Effector memory CD8-positive, alpha-beta T cell (primary cell): ENCODE measurements around the gene IL23R.

Source experiments
- ATAC-seq: fragments of 150-1000 bp; cut with Tn5 transposase; replicated peaks from 2 replicates; pipeline ENCODE4 v1.10.0; 2021; ENCODE audit warnings: mild to moderate bottlenecking, moderate library complexity
- DNase-seq, 3 experiments: peaks; one replicate each; pipeline ENCODE4 v3.0.0; 2021
- H3K27ac Mint-ChIP-seq, 2 donors: one replicate each; pipeline ENCODE4 v1.8.0; 2022; ENCODE audit warnings: mild to moderate bottlenecking in 2 of 2, mixed read lengths in 2 of 2, moderate library complexity in 2 of 2
- H3K27me3 Mint-ChIP-seq, 2 donors: one replicate each; pipeline ENCODE4 v1.8.0; 2022; ENCODE audit warnings: mixed read lengths in 2 of 2
- H3K36me3 Mint-ChIP-seq: one replicate; pipeline ENCODE4 v1.8.0; 2022; ENCODE audit warnings: mild to moderate bottlenecking, moderate library complexity, mixed read lengths; ENCODE audit not compliant: insufficient read depth
- H3K4me1 Mint-ChIP-seq, 2 donors: one replicate each; pipeline ENCODE4 v1.8.0; 2022; ENCODE audit warnings: low read depth in 2 of 2, mixed read lengths in 2 of 2
- H3K4me3 Mint-ChIP-seq, 2 donors: one replicate each; pipeline ENCODE4 v1.8.0; 2022; ENCODE audit warnings: mild to moderate bottlenecking in 2 of 2, mixed read lengths in 2 of 2, moderate library complexity in 2 of 2
- H3K9me3 Mint-ChIP-seq, 2 donors: one replicate each; pipeline ENCODE4 v1.8.0; 2022; ENCODE audit warnings: mixed read lengths in 2 of 2

IL23R gene

DNA sequence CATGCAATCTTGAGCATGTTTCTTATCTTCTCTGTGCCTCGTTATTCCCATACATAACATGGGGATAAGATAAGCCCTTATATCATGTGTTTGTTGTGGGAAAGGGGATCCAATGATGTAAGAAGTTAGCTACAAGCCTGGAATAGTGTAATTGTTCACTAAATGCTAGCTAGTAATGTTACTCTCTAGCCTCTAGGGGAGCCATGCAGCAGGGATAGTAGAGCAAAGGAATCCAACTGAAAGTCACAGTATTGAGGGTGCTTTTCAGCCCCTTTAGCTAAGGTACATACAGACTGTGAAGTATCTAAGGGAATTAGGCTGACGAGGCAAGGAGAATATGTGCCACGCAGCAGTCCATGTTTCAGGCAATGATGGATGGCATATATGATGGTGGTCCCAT, 46.9 kb downstream of the IL23R start:
- no peaks in the 10 kb centered on the region for H3K27me3 Mint-ChIP-seq
- no peaks in the 10 kb centered on the region for H3K9me3 Mint-ChIP-seq
- no peak for ATAC-seq
- H3K4me3 Mint-ChIP-seq: no peak overlapping the region
- no peak for DNase-seq
- H3K36me3 Mint-ChIP-seq: peaks cover 2% of the 10 kb centered on the region
- H3K27ac Mint-ChIP-seq: no peak overlapping the region
- peaks cover 9 to 11% of the 10 kb centered on the region in 2 donors for H3K4me1 Mint-ChIP-seq

GRCh38 chr1:67213948-67214347, 47.7 kb downstream of the IL23R start:
- Mint-ChIP-seq H3K4me3 (no peak overlapping the region), H3K27me3 (no peaks in the 10 kb centered on the region), H3K9me3 (no peaks in the 10 kb centered on the region), H3K4me1 (peaks cover 9 to 11% of the 10 kb centered on the region in 2 donors), H3K36me3 (peaks cover 4% of the 10 kb centered on the region), H3K27ac (no peak overlapping the region)
- ATAC-seq (no peak), DNase-seq (no peak)

GRCh38 chr1:67214420-67215174, 48.3 kb downstream of the IL23R start:
- Mint-ChIP-seq H3K27me3 (no peaks in the 10 kb centered on the region), H3K4me3 (no peak overlapping the region), H3K27ac (no peak overlapping the region), H3K4me1 (peaks cover 9 to 11% of the 10 kb centered on the region in 2 donors), H3K9me3 (no peaks in the 10 kb centered on the region), H3K36me3 (peaks cover 7% of the 10 kb centered on the region)
- ATAC-seq: peak; percentile 38
- peak; percentile 35 to 55 (median 43) for DNase-seq

- H3K27me3 Mint-ChIP-seq: no peaks in the 10 kb centered on the region
- no peak for DNase-seq
- no peak overlapping the region for H3K4me3 Mint-ChIP-seq
- no peak for ATAC-seq
- no peaks in the 10 kb centered on the region for H3K9me3 Mint-ChIP-seq
- H3K4me1 Mint-ChIP-seq: peaks cover 8 to 9% of the 10 kb centered on the region in 2 donors
- no peak overlapping the region for H3K27ac Mint-ChIP-seq
- H3K36me3 Mint-ChIP-seq: peaks cover 7% of the 10 kb centered on the region
Measured at GRCh38 chr1:67216401-67216800, 50.1 kb downstream of the IL23R start.

DNA sequence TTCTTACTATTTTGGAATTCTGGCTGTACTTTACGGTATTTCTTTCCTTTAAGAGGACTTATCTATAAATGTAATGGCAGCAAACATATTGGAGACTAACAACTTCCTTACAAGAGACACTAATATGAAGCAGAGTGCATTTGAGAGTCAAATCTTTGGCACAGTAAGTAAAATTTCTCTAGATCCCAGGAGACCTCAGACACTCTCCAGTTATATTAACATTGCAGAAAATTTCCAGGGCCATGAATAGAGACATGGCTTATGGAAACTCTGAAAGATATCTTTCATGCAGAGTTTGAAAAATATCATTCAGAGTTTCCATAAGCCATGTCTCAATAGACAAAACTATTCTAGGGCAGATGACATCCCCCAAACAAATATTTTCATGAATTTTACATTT, 51.2 kb downstream of the IL23R start:
- Mint-ChIP-seq H3K9me3 (no peaks in the 10 kb centered on the region), H3K27me3 (no peaks in the 10 kb centered on the region), H3K4me3 (no peak overlapping the region), H3K27ac (no peak overlapping the region), H3K4me1 (peaks cover 0 to 5% of the 10 kb centered on the region in 2 donors), H3K36me3 (peaks cover 10% of the 10 kb centered on the region)
- no peak for DNase-seq
- no peak for ATAC-seq

DNA sequence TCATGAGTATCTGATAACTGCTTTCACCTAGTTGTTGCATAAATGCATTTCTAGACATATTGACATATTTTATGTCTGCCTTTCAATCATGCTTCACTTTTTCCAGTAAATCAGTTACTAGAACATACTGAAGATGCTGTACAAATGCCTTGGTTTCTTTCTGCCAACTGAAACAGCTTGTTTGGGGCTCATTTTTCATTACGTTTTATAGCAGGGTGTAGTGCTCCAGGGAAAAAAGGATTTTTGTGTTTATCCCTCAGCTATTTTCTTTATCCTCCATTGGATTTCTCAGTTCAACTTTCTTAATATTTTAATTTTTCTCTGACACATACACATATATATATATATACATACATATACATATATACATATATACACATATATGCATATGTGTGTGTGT, 51.7 kb downstream of the IL23R start:
- Mint-ChIP-seq H3K27ac (no peak overlapping the region), H3K4me3 (no peak overlapping the region), H3K4me1 (peaks cover 0 to 2% of the 10 kb centered on the region in 2 donors), H3K9me3 (no peaks in the 10 kb centered on the region), H3K36me3 (peaks cover 10% of the 10 kb centered on the region), H3K27me3 (no peaks in the 10 kb centered on the region)
- ATAC-seq: no peak
- no peak for DNase-seq

- peaks cover 10 to 19% of the 10 kb centered on the region in 2 donors for H3K4me1 Mint-ChIP-seq
- ATAC-seq (no peak), DNase-seq (no peak)
- no peaks in the 10 kb centered on the region for H3K27me3 Mint-ChIP-seq
- no peaks in the 10 kb centered on the region for H3K9me3 Mint-ChIP-seq
- no peak overlapping the region for H3K4me3 Mint-ChIP-seq
- H3K27ac Mint-ChIP-seq: no peak overlapping the region
- peaks cover 6% of the 10 kb centered on the region for H3K36me3 Mint-ChIP-seq
Measured at GRCh38 chr1:67224856-67225255, 58.6 kb downstream of the IL23R start.

DNA sequence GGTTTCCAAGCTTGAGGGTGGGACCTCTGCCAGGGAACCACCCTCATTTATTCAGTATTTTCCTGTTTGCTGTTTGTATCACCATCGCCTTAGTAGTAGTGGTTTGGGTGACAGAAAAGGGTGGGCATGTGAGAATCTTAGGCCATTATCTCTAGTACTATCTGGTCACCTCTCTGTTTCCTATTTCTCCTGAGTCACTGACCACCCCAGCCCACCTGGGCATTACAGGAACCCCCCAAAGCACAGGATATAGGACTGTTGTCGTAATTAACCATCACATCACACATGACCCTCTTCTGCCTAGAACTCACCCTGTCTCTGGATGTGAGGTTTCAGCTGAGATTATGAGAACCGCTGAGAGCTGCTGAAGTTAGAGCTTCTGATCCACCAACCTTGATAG, 60.4 kb downstream of the IL23R start:
- no peak for DNase-seq
- H3K4me1 Mint-ChIP-seq: peaks cover 10 to 19% of the 10 kb centered on the region in 2 donors
- peak; percentile 90 for ATAC-seq
- peak overlapping the region in 1 of 2 donors; percentile 17 for H3K4me3 Mint-ChIP-seq
- peak overlapping the region; percentile 8 to 47 for H3K27ac Mint-ChIP-seq
- no peaks in the 10 kb centered on the region for H3K9me3 Mint-ChIP-seq
- H3K27me3 Mint-ChIP-seq: no peaks in the 10 kb centered on the region
- peaks cover 6% of the 10 kb centered on the region for H3K36me3 Mint-ChIP-seq

- DNase-seq: no peak
- Mint-ChIP-seq H3K4me1 (peaks cover 10 to 19% of the 10 kb centered on the region in 2 donors), H3K36me3 (peaks cover 4% of the 10 kb centered on the region), H3K9me3 (no peaks in the 10 kb centered on the region), H3K27ac (peak overlapping the region; percentile 8 to 47), H3K27me3 (no peaks in the 10 kb centered on the region), H3K4me3 (peak overlapping the region in 1 of 2 donors; percentile 17)
- ATAC-seq: no peak
Measured at GRCh38 chr1:67227196-67227595, 60.9 kb downstream of the IL23R start.

GRCh38 chr1:67228791-67229190, 62.5 kb downstream of the IL23R start:
- H3K36me3 Mint-ChIP-seq: peaks cover 3% of the 10 kb centered on the region
- H3K4me1 Mint-ChIP-seq: peaks cover 10 to 19% of the 10 kb centered on the region in 2 donors
- peak overlapping the region in 1 of 2 donors; percentile 64 for H3K27ac Mint-ChIP-seq
- DNase-seq: no peak
- H3K9me3 Mint-ChIP-seq: no peaks in the 10 kb centered on the region
- no peak overlapping the region for H3K4me3 Mint-ChIP-seq
- ATAC-seq: no peak
- no peaks in the 10 kb centered on the region for H3K27me3 Mint-ChIP-seq

GRCh38 chr1:67230539-67230938, 64.3 kb downstream of the IL23R start:
- Mint-ChIP-seq H3K9me3 (no peaks in the 10 kb centered on the region), H3K27ac (no peak overlapping the region), H3K36me3 (peaks cover 2% of the 10 kb centered on the region), H3K4me3 (no peak overlapping the region), H3K4me1 (peaks cover 10 to 19% of the 10 kb centered on the region in 2 donors), H3K27me3 (no peaks in the 10 kb centered on the region)
- DNase-seq (no peak), ATAC-seq (no peak)

DNA sequence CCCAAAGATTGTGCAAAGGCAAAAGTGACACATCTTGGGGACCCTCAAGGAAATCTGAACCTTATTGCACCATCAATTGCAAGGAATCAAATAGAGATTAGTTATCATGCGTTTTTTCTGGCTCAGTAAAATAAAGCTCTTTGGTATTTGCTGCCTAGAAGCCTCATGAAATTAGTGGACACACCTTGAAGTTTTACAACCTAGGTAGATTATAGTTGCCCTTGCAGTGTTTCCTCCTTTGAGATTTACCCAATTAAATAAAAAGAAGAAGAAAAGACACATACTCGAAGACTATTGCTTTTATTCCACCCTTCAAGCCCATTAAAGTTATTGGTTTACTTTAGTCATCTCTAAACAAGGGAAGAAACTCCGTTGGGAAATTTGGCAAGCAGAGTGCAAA, 70.0 kb downstream of the IL23R start:
- Mint-ChIP-seq H3K27ac (no peak overlapping the region), H3K4me1 (no peaks in the 10 kb centered on the region), H3K4me3 (no peak overlapping the region), H3K9me3 (no peaks in the 10 kb centered on the region), H3K36me3 (peaks cover 3% of the 10 kb centered on the region), H3K27me3 (no peaks in the 10 kb centered on the region)
- ATAC-seq (no peak), DNase-seq (no peak)

GRCh38 chr1:67239738-67240137, 73.5 kb downstream of the IL23R start:
- Mint-ChIP-seq H3K36me3 (peaks cover 6% of the 10 kb centered on the region), H3K27ac (no peak overlapping the region), H3K9me3 (no peaks in the 10 kb centered on the region), H3K4me1 (no peaks in the 10 kb centered on the region), H3K27me3 (no peaks in the 10 kb centered on the region), H3K4me3 (no peak overlapping the region)
- no peak for DNase-seq
- no peak for ATAC-seq

GRCh38 chr1:67241200-67241746, 75.0 kb downstream of the IL23R start:
- no peaks in the 10 kb centered on the region for H3K9me3 Mint-ChIP-seq
- H3K27ac Mint-ChIP-seq: peak overlapping the region in 1 of 2 donors; percentile 38
- DNase-seq: no peak
- no peaks in the 10 kb centered on the region for H3K4me1 Mint-ChIP-seq
- no peak for ATAC-seq
- H3K36me3 Mint-ChIP-seq: peaks cover 6% of the 10 kb centered on the region
- no peak overlapping the region for H3K4me3 Mint-ChIP-seq
- H3K27me3 Mint-ChIP-seq: no peaks in the 10 kb centered on the region
